OCI-LY7 (cell line): ENCODE results near the gene SLC22A1.

Experiments used
- CTCF ChIP-seq: fragments of 200-600 bp; sonication (generic); conservative IDR thresholded peaks from 2 replicates; pipeline ENCODE4 v1.5.1; 2014; ENCODE audit warnings: mild to moderate bottlenecking, antibody characterized with exemption, low read length, moderate library complexity, mixed read lengths
- EZH2phosphoT487 ChIP-seq: fragments of 200-600 bp; sonication (generic); IDR thresholded peaks from 2 replicates; pipeline ENCODE4 v1.6.1; 2018; ENCODE audit warnings: low read depth, borderline replicate concordance, mild to moderate bottlenecking, mixed run types, antibody characterized with exemption, low read length, moderate library complexity, mixed read lengths

- TF ChIP-seq CTCF (no peak), EZH2phosphoT487 (no peak)
These were observed 42.0 kb upstream of the SLC22A1 start for GRCh38 chr6:160079686-160080043.
